Activated T-helper 2 cell treated with anti-CD3 and anti-CD28 coated beads, Interferon-gamma antibody, Interleukin-2, Interleukin-4, amounts not matched to agents 10 μg/mL and 5 μg/mL and 100 μg/mL, durations not matched to agents 14 hours and 24 hours and 36 hours (primary cell): Measurements from ENCODE around the gene DPRX. TPM values are rescaled to one million over a fixed set of nuclear protein-coding genes. Genes with fewer than 3 reads are reported as not detected.

Source experiments
- total RNA-seq: library from RNA; stranded (reverse); gene quantifications from 2 replicates; pipeline ENCODE4 v1.2.3, GENCODE V29; 2022

The DPRX gene
- total RNA-seq, 1 donor from 2014 or later, result not detected

Other genes starting within 250 kb of the DPRX start
- gene ZNF765, start 236.8 kb upstream of the DPRX start, total RNA-seq, result 10.5 TPM in 2 replicates
- 12.1 and 12.2 TPM in 2 replicates for gene ZNF761, start 200.0 kb upstream of the DPRX start, total RNA-seq
- 3.4 TPM in 2 replicates for gene ZNF813, start 164.3 kb upstream of the DPRX start, total RNA-seq
- gene ZNF331, start 93.9 kb upstream of the DPRX start, total RNA-seq, result 15.7 and 18.3 TPM in 2 replicates
- gene NLRP12, start 192.3 kb downstream of the DPRX start, total RNA-seq, result not detected in 2 replicates
- 96.3 and 102 TPM in 2 replicates for gene MYADM, start 235.9 kb downstream of the DPRX start, total RNA-seq